ENCODE data around the gene CACNA1E.

The CACNA1E gene

DNA sequence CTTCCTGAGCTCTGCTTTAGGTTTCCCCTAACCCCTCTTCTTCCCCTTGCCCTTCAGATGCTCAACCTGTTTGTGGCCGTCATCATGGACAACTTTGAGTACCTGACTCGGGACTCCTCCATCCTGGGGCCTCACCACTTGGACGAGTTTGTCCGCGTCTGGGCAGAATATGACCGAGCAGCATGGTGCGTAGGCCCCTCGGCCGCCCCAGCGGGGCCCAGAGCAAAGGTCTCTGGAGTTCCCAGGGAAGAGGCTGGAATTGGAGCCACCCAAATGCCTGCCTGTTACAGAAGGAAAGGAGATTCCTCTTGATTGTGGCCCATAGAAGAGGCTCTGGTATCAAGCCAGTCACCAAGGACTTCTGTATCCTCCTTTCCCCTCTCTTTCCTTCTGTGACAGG, 292.7 kb downstream of the CACNA1E start:
- no peak overlapping the region for H3K9ac ChIP-seq (ENCODE audit: low read length)
- H3K36me3 ChIP-seq (ENCODE audit: control insufficient read depth, insufficient read depth, low read length): no peaks in the 10 kb centered on the region
- no peak overlapping the region for H3K27ac ChIP-seq (ENCODE audit: low read depth, low read length)
- no peak overlapping the region for H3K4me3 ChIP-seq (ENCODE audit: low read length)
- H3K27me3 ChIP-seq (ENCODE audit: control insufficient read depth, insufficient read depth, low read length): no peaks in the 10 kb centered on the region
- H3K4me1 ChIP-seq (ENCODE audit: control insufficient read depth, insufficient read depth, low read length): no peaks in the 10 kb centered on the region

- no peak overlapping the region for H3K4me3 ChIP-seq (ENCODE audit: low read length)
- no peak overlapping the region for H3K9ac ChIP-seq (ENCODE audit: low read length)
- H3K36me3 ChIP-seq (ENCODE audit: control insufficient read depth, insufficient read depth, low read length): no peaks in the 10 kb centered on the region
- H3K27ac ChIP-seq (ENCODE audit: low read depth, low read length): no peak overlapping the region
- H3K27me3 ChIP-seq (ENCODE audit: control insufficient read depth, insufficient read depth, low read length): no peaks in the 10 kb centered on the region
- H3K4me1 ChIP-seq (ENCODE audit: control insufficient read depth, insufficient read depth, low read length): no peaks in the 10 kb centered on the region
These were observed 294.0 kb downstream of the CACNA1E start for GRCh38 chr1:181777286-181777685.

DNA sequence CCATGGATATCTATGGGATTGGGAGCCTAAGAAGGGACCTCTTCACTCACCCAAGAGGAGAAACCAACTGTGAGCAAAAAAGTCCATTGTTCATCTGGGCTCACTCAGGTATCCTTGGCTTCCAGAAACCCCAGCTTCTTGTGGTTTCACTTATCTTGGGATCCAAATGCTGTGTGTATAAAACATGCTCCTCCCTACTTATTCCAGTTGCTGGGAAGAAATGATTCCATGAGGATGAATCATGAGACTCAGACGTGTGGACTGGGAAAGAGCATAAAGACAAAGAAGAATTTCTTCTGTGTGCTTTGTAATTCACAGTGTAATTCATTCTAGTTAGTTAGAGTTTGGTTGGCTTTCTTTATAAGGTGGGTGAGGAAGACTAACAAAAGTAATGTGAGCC, 294.5 kb downstream of the CACNA1E start:
- H3K4me3 ChIP-seq (ENCODE audit: low read length): no peak overlapping the region
- H3K27me3 ChIP-seq (ENCODE audit: control insufficient read depth, insufficient read depth, low read length): no peaks in the 10 kb centered on the region
- no peaks in the 10 kb centered on the region for H3K36me3 ChIP-seq (ENCODE audit: control insufficient read depth, insufficient read depth, low read length)
- H3K27ac ChIP-seq (ENCODE audit: low read depth, low read length): no peak overlapping the region
- H3K4me1 ChIP-seq (ENCODE audit: control insufficient read depth, insufficient read depth, low read length): no peaks in the 10 kb centered on the region
- no peak overlapping the region for H3K9ac ChIP-seq (ENCODE audit: low read length)

DNA sequence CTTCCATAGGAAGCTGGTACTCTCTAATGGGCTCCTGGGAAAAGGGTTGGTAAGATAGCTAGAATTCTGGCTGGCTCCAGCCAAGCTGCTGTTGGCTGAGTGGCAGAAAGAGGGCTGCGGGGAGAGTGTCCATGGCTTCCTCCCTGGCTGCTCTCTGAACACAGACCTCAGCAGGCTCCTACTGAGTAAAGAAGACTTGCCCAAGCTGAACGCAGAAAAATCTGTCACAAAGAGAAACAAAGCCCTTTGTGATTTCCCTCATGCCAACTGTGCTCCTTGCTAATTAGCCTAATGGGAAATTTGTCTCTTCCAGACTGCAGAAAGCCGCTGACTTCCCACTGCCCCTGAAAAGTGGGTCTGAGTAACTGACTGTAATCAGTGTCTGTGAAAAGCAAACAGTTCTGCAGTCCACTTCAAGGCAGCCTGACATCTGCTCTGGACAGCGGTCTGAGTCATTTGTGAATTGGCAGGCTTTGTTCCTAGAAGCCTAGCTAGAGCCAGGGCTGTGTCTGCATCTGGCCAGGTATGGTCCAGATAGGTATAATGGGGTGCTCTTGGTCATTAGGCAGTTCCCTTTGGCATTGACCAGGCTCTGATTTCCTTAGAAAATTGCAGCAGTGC, 295.4 kb downstream of the CACNA1E start:
- no peaks in the 10 kb centered on the region for H3K36me3 ChIP-seq (ENCODE audit: control insufficient read depth, insufficient read depth, low read length)
- no peaks in the 10 kb centered on the region for H3K4me1 ChIP-seq (ENCODE audit: control insufficient read depth, insufficient read depth, low read length)
- H3K9ac ChIP-seq (ENCODE audit: low read length): no peak overlapping the region
- H3K4me3 ChIP-seq (ENCODE audit: low read length): no peak overlapping the region
- H3K27ac ChIP-seq (ENCODE audit: low read depth, low read length): no peak overlapping the region
- H3K27me3 ChIP-seq (ENCODE audit: control insufficient read depth, insufficient read depth, low read length): no peaks in the 10 kb centered on the region

DNA sequence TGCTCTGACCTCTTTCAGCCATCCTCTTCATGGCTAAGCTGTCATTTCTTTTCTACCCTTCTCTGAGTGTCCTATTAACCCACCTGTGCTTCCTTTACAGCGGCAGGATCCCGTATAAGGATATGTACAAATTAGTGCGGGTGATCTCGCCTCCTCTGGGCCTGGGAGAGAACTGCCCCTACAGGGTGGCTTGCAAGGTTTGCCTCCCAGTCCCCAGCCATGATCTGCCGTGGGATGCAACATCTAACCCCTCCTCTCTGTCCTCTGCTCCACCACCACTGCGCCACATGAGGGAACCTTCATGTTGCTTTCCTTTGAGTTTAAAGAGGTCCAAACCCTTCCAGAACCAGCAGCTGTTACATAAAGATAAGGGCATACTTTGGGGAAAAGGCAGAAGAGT, 296.0 kb downstream of the CACNA1E start:
- Histone ChIP-seq H3K27ac (ENCODE audit: low read depth, low read length) (no peak overlapping the region), H3K36me3 (ENCODE audit: control insufficient read depth, insufficient read depth, low read length) (no peaks in the 10 kb centered on the region), H3K4me1 (ENCODE audit: control insufficient read depth, insufficient read depth, low read length) (no peaks in the 10 kb centered on the region), H3K9ac (ENCODE audit: low read length) (no peak overlapping the region), H3K4me3 (ENCODE audit: low read length) (no peak overlapping the region), H3K27me3 (ENCODE audit: control insufficient read depth, insufficient read depth, low read length) (no peaks in the 10 kb centered on the region)

- Histone ChIP-seq H3K27me3 (ENCODE audit: control insufficient read depth, insufficient read depth, low read length) (no peaks in the 10 kb centered on the region), H3K36me3 (ENCODE audit: control insufficient read depth, insufficient read depth, low read length) (no peaks in the 10 kb centered on the region), H3K9ac (ENCODE audit: low read length) (no peak overlapping the region), H3K4me1 (ENCODE audit: control insufficient read depth, insufficient read depth, low read length) (no peaks in the 10 kb centered on the region), H3K4me3 (ENCODE audit: low read length) (no peak overlapping the region), H3K27ac (ENCODE audit: low read depth, low read length) (no peak overlapping the region)
These were observed 299.9 kb downstream of the CACNA1E start for GRCh38 chr1:181783208-181783607.

DNA sequence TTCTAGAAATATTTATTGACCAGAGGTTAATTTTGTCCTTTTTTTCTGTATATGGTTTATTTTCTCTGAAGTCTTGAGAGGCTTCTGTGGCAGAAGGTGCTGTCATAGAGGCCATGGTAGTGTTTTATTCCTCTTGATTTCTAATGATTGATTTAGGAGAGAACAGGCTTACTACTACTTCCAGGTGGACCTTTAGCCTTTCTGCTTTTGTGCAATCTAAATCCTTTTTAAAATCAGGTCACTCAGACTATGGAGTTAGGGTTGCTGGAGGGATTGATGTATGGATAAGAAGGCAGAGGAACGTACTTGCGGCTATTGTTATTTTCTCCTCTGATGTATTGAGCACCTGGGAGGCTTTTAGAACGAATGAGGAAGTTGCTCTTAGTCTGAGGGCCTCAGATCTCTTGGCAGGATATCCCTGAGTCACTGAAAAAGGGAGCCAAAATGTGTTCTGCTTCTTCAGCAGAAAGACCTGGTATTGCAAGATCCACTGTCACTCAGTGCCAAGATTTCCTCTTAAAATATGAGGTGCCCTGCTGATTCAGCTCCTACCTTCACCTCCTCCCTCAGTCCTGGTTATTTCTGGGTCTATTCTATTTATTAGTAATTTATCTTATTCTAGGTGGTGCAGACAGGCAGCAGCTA, 300.8 kb downstream of the CACNA1E start:
- Histone ChIP-seq H3K27me3 (ENCODE audit: control insufficient read depth, insufficient read depth, low read length) (no peaks in the 10 kb centered on the region), H3K4me3 (ENCODE audit: low read length) (no peak overlapping the region), H3K4me1 (ENCODE audit: control insufficient read depth, insufficient read depth, low read length) (no peaks in the 10 kb centered on the region), H3K36me3 (ENCODE audit: control insufficient read depth, insufficient read depth, low read length) (no peaks in the 10 kb centered on the region), H3K9ac (ENCODE audit: low read length) (no peak overlapping the region), H3K27ac (ENCODE audit: low read depth, low read length) (no peak overlapping the region)

- H3K4me3 ChIP-seq (ENCODE audit: low read length): no peak overlapping the region
- no peaks in the 10 kb centered on the region for H3K27me3 ChIP-seq (ENCODE audit: control insufficient read depth, insufficient read depth, low read length)
- no peaks in the 10 kb centered on the region for H3K4me1 ChIP-seq (ENCODE audit: control insufficient read depth, insufficient read depth, low read length)
- H3K27ac ChIP-seq (ENCODE audit: low read depth, low read length): no peak overlapping the region
- no peak overlapping the region for H3K9ac ChIP-seq (ENCODE audit: low read length)
- H3K36me3 ChIP-seq (ENCODE audit: control insufficient read depth, insufficient read depth, low read length): no peaks in the 10 kb centered on the region
These were observed 306.1 kb downstream of the CACNA1E start for GRCh38 chr1:181789395-181789794.

DNA sequence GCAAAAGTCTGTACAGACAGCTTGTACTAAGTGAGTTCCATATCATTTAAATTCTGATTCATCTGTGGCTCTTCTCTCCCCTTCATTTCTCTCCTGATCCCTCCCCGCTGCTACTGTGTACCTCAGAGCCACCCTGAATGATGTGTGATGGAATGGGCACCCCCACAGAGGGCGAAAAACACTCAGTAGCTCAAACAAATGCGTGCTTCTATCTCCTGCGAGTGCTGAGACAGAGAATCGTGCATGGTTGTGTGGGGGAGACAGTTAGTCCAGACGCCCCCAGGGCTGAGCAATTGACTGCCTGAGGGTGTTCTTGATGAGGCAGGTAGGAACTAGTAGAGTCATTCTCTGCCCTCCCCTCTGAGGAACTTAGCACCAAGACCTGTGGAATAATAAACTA, 308.4 kb downstream of the CACNA1E start:
- Histone ChIP-seq H3K4me1 (ENCODE audit: control insufficient read depth, insufficient read depth, low read length) (no peaks in the 10 kb centered on the region), H3K9ac (ENCODE audit: low read length) (no peak overlapping the region), H3K27ac (ENCODE audit: low read depth, low read length) (no peak overlapping the region), H3K27me3 (ENCODE audit: control insufficient read depth, insufficient read depth, low read length) (no peaks in the 10 kb centered on the region), H3K4me3 (ENCODE audit: low read length) (no peak overlapping the region), H3K36me3 (ENCODE audit: control insufficient read depth, insufficient read depth, low read length) (no peaks in the 10 kb centered on the region)

DNA sequence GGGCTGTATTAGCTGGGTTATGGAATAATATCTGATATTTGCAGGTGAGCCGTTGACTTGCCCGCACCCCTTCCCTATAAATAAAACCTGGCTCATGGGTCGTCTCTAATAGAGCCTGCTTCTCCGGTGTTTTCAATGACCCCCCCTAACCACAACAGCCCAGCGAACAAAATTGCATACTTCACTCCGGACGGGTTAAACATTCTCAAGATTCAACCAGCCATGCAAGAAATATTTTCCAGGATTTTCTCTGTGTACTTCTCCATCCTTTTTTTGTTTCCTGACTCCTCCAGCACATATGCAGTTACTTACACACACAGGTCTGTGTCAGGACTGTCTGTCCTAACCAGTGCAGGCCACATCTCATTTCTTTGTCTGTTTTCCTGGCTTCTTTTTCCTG, 310.5 kb downstream of the CACNA1E start:
- Histone ChIP-seq H3K36me3 (ENCODE audit: control insufficient read depth, insufficient read depth, low read length) (no peaks in the 10 kb centered on the region), H3K27ac (ENCODE audit: low read depth, low read length) (no peak overlapping the region), H3K4me1 (ENCODE audit: control insufficient read depth, insufficient read depth, low read length) (no peaks in the 10 kb centered on the region), H3K27me3 (ENCODE audit: control insufficient read depth, insufficient read depth, low read length) (no peaks in the 10 kb centered on the region), H3K9ac (ENCODE audit: low read length) (no peak overlapping the region), H3K4me3 (ENCODE audit: low read length) (no peak overlapping the region)

DNA sequence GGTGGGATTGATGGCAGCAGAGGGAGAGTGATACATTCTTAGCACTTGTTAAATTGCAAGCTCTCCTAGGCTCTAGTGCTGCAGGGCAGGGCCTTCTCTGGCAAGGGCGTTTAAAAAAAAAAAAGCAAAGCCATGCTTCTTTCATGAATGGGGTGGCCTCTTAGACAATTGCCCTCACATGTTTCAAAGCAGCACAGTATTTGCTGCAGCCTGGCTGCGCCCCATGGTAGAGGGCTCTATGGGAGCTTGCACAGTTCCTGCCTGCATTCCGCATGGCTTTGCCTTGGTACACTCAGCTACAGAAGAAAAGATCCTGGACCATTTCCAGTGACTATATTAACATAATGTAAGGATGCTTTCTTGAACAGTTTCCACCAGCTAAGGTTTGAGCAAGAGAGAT, 311.0 kb downstream of the CACNA1E start:
- Histone ChIP-seq H3K27me3 (ENCODE audit: control insufficient read depth, insufficient read depth, low read length) (no peaks in the 10 kb centered on the region), H3K4me3 (ENCODE audit: low read length) (no peak overlapping the region), H3K4me1 (ENCODE audit: control insufficient read depth, insufficient read depth, low read length) (no peaks in the 10 kb centered on the region), H3K9ac (ENCODE audit: low read length) (no peak overlapping the region), H3K27ac (ENCODE audit: low read depth, low read length) (no peak overlapping the region), H3K36me3 (ENCODE audit: control insufficient read depth, insufficient read depth, low read length) (no peaks in the 10 kb centered on the region)

DNA sequence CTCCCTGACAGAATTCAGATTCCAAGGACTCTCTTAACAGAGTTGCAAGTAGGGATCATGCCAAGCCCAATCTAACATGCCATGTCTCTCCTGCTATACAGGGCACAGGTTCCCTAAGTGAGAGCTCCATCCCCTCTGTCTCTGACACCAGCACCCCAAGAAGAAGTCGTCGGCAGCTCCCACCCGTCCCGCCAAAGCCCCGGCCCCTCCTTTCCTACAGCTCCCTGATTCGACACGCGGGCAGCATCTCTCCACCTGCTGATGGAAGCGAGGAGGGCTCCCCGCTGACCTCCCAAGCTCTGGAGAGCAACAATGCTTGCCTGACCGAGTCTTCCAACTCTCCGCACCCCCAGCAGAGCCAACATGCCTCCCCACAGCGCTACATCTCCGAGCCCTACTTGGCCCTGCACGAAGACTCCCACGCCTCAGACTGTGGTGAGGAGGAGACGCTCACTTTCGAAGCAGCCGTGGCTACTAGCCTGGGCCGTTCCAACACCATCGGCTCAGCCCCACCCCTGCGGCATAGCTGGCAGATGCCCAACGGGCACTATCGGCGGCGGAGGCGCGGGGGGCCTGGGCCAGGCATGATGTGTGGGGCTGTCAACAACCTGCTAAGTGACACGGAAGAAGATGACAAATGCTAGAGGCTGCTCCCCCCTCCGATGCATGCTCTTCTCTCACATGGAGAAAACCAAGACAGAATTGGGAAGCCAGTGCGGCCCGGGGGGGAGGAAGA, 315.0 kb downstream of the CACNA1E start:
- H3K27me3 ChIP-seq (ENCODE audit: control insufficient read depth, insufficient read depth, low read length): no peaks in the 10 kb centered on the region
- no peak overlapping the region for H3K4me3 ChIP-seq (ENCODE audit: low read length)
- H3K4me1 ChIP-seq (ENCODE audit: control insufficient read depth, insufficient read depth, low read length): no peaks in the 10 kb centered on the region
- no peaks in the 10 kb centered on the region for H3K36me3 ChIP-seq (ENCODE audit: control insufficient read depth, insufficient read depth, low read length)
- no peak overlapping the region for H3K9ac ChIP-seq (ENCODE audit: low read length)
- H3K27ac ChIP-seq (ENCODE audit: low read depth, low read length): no peak overlapping the region

GRCh38 chr1:181801617-181802016, 318.3 kb downstream of the CACNA1E start:
- Histone ChIP-seq H3K27ac (ENCODE audit: low read depth, low read length) (no peak overlapping the region), H3K4me3 (ENCODE audit: low read length) (no peak overlapping the region), H3K36me3 (ENCODE audit: control insufficient read depth, insufficient read depth, low read length) (no peaks in the 10 kb centered on the region), H3K9ac (ENCODE audit: low read length) (no peak overlapping the region), H3K4me1 (ENCODE audit: control insufficient read depth, insufficient read depth, low read length) (no peaks in the 10 kb centered on the region), H3K27me3 (ENCODE audit: control insufficient read depth, insufficient read depth, low read length) (no peaks in the 10 kb centered on the region)
